CD4-positive, CD25-positive, alpha-beta regulatory T cell (primary cell): Measurements from ENCODE around the gene EIF4A3. TPM values are rescaled to one million over a fixed set of nuclear protein-coding genes. Genes with fewer than 3 reads are reported as not detected.

ENCODE experiments used
- ATAC-seq, 2 donors: fragments of 150-1000 bp; cut with Tn5 transposase; one replicate each; pipeline ENCODE4 v1.10.0; 2021; ENCODE audit warnings: low read depth in 2 of 2, moderate number of reproducible peaks in 2 of 2, moderate library complexity in 1 of 2
- DNase-seq, 3 donors: peaks; one replicate each; pipeline versions ENCODE4 v3.0.0 to v3.0.0-alpha.2; 2012 to 2022; ENCODE audit warnings: mixed read lengths in 1 of 3
- H3K27ac ChIP-seq: one replicate; pipeline ENCODE4 v1.7.0; 2013; ENCODE audit warnings: mild to moderate bottlenecking, low read length; ENCODE audit not compliant: insufficient read depth, poor library complexity, severe bottlenecking
- H3K27me3 ChIP-seq: one replicate; pipeline ENCODE4 v1.7.0; 2013; ENCODE audit warnings: low read length; ENCODE audit not compliant: control insufficient read depth, insufficient read depth
- H3K36me3 ChIP-seq: one replicate; pipeline ENCODE4 v1.7.0; 2013; ENCODE audit warnings: mild to moderate bottlenecking, low read length, moderate library complexity; ENCODE audit not compliant: control insufficient read depth, insufficient read depth
- H3K4me1 ChIP-seq: 2 replicates; pipeline ENCODE4 v1.7.0; 2013; ENCODE audit warnings: mild to moderate bottlenecking, low read length; ENCODE audit not compliant: insufficient read depth, control insufficient read depth, poor library complexity, severe bottlenecking
- H3K4me3 ChIP-seq: one replicate; pipeline ENCODE4 v1.7.0; 2013; ENCODE audit warnings: low read depth, mild to moderate bottlenecking, low read length, moderate library complexity
- H3K9me3 ChIP-seq, 2 experiments: 1 replicate in 1 of 2; 2 replicates in 1 of 2; pipeline ENCODE4 v1.7.0; 2013; ENCODE audit warnings: low read length in 2 of 2, mild to moderate bottlenecking in 1 of 2, moderate library complexity in 1 of 2; ENCODE audit not compliant: control insufficient read depth in 2 of 2
- H3K27ac Mint-ChIP-seq, 3 donors: one replicate each; pipeline ENCODE4 v1.8.0; 2020 to 2022; ENCODE audit warnings: mild to moderate bottlenecking in 3 of 3, mixed read lengths in 3 of 3, moderate library complexity in 2 of 3
- H3K27me3 Mint-ChIP-seq: one replicate; pipeline ENCODE4 v1.8.0; 2022; ENCODE audit warnings: mild to moderate bottlenecking, mixed read lengths
- H3K36me3 Mint-ChIP-seq: one replicate; pipeline ENCODE4 v1.8.0; 2020; ENCODE audit warnings: mixed read lengths
- H3K4me1 Mint-ChIP-seq, 4 donors: one replicate each; pipeline ENCODE4 v1.8.0; 2020 to 2022; ENCODE audit warnings: mixed read lengths in 4 of 4, mild to moderate bottlenecking in 1 of 4
- H3K4me3 Mint-ChIP-seq, 4 donors: one replicate each; pipeline ENCODE4 v1.8.0; 2020 to 2022; ENCODE audit warnings: mild to moderate bottlenecking in 4 of 4, mixed read lengths in 4 of 4, moderate library complexity in 3 of 4
- H3K9me3 Mint-ChIP-seq, 7 donors: one replicate each; pipeline ENCODE4 v1.8.0; 2020 to 2022; ENCODE audit warnings: mixed read lengths in 7 of 7, mild to moderate bottlenecking in 3 of 7, moderate library complexity in 2 of 7
- polyA plus RNA-seq, 4 donors: library from polyadenylated mRNA; unstranded; fragments of 300-500 nt; fragmentation: Illumina TruSeq; gene quantifications; one replicate each; pipeline ENCODE4 v1.2.3, GENCODE V29; 2021
- total RNA-seq: library from RNA; stranded (reverse); gene quantifications from one replicate; pipeline ENCODE4 v1.2.3, GENCODE V29; 2022

Gene EIF4A3
- total and polyA plus RNA-seq, 5 donors from 2014 or later, result 91.7 to 122 (median 108) TPM

DNA sequence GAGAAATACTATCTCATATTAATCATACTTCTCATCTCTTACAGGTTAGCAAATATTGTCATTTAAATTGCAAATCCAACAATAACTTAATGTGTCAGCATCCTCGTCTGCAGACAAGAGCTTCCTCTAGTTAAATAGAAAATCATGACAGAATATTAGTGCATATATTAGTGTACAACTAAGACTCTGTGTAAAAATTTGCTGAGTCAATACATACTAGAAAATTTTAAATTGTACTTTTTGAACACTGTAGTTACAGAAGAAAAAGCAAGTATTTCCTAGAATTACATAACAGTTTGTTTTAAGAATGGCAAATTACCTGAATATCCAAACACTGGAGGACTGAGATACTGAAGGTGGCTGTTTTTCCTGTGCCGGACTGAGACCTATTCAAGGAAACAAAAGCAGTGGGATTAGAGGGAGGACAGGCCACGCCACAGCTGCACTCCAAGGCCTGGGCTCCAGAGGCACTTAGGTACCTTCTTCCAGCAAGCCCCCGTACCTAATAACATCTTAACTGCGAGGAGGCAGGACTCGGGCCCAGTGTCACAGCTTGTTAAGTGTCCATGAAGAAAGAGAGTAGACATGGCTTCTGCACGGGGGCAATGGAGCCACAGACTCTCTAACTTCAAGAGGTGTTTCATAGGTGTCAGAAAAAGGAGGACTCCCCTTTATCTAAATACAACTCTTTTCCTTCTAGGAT, 5.3 kb downstream of the EIF4A3 start:
- Mint-ChIP-seq H3K36me3 (peaks cover 45% of the 10 kb centered on the region), H3K27ac (no peak overlapping the region), H3K4me1 (peaks cover 14 to 27% (median 20%) of the 10 kb centered on the region in 4 donors), H3K9me3 (no peaks in the 10 kb centered on the region), H3K4me3 (peak overlapping the region in 1 of 4 donors; percentile 55), H3K27me3 (no peaks in the 10 kb centered on the region)
- H3K9me3 ChIP-seq, result no peaks in the 10 kb centered on the region
- no peaks in the 10 kb centered on the region for H3K27me3 ChIP-seq
- H3K4me3 ChIP-seq, result no peak overlapping the region
- H3K4me1 ChIP-seq, result peaks cover 24% of the 10 kb centered on the region
- DNase-seq (no peak), ATAC-seq (no peak)
- peaks cover 77% of the 10 kb centered on the region for H3K36me3 ChIP-seq
- no peak overlapping the region for H3K27ac ChIP-seq

DNA sequence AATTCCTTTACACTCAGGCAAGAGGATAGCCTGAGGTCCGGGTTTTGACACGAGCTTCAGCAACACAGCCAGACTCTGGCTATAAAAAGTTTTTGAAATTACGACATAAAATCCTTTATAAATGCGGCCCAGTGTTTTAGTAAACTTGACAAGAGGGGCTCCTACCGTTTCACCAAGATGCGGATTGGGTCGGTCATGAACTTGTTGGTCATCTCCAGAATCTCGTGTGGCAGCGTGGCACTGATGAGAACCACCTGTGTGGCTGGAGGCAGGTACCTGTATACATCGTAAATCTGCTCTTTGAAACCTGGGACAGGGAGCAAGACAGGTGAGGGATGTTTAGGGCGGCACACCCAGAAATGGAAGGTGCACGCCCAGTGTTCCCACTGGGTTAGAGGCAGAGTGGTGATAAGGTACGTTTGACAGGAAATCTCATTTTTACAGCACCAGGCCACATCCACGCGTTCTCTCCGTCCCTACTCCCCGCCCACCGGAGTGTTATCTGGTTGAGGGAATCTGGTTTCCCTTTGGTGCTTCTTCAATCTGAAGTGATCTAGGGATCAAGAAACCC, 8.0 kb downstream of the EIF4A3 start:
- peak overlapping the region in 1 of 4 donors; percentile 29 for H3K4me3 Mint-ChIP-seq
- ATAC-seq (no peak), DNase-seq (no peak)
- H3K36me3 Mint-ChIP-seq, result peaks cover 59% of the 10 kb centered on the region
- Histone ChIP-seq H3K4me1 (peaks cover under 1% of the 10 kb centered on the region), H3K27ac (no peak overlapping the region), H3K36me3 (peaks cover 93% of the 10 kb centered on the region), H3K9me3 (no peaks in the 10 kb centered on the region), H3K27me3 (no peaks in the 10 kb centered on the region), H3K4me3 (no peak overlapping the region)
- no peaks in the 10 kb centered on the region for H3K27me3 Mint-ChIP-seq
- H3K27ac Mint-ChIP-seq, result no peak overlapping the region
- H3K9me3 Mint-ChIP-seq, result no peaks in the 10 kb centered on the region
- peaks cover 0 to 5% (median 2%) of the 10 kb centered on the region in 4 donors for H3K4me1 Mint-ChIP-seq

GRCh38 chr17:80137131-80137530, 9.8 kb downstream of the EIF4A3 start:
- Histone ChIP-seq H3K27me3 (no peaks in the 10 kb centered on the region), H3K27ac (no peak overlapping the region), H3K9me3 (no peaks in the 10 kb centered on the region), H3K4me1 (no peaks in the 10 kb centered on the region), H3K36me3 (peaks cover 88% of the 10 kb centered on the region), H3K4me3 (no peak overlapping the region)
- Mint-ChIP-seq H3K4me3 (no peak overlapping the region), H3K9me3 (no peaks in the 10 kb centered on the region), H3K27ac (no peak overlapping the region), H3K27me3 (no peaks in the 10 kb centered on the region), H3K4me1 (peaks cover 0 to 5% (median 0%) of the 10 kb centered on the region in 4 donors), H3K36me3 (peaks cover 56% of the 10 kb centered on the region)
- no peak for DNase-seq
- no peak for ATAC-seq

DNA sequence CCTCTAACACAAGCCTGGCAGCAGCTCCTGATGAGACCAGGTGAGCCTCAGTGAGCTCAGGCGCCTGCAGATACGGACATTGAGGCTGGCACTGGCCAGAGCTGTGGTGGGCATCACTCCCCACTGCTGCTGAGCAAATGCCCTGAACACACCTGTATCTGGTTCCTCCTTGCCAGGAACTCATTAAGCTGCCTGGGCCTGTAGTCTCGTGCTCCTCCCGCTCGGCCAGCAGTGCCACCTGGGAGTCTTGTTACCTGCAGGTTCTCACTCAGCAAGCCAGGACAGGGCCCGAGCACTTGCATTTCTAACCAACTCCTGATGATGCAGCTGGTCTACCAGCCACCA, 13.3 kb downstream of the EIF4A3 start:
- peaks cover 31% of the 10 kb centered on the region for H3K36me3 Mint-ChIP-seq

GRCh38 chr17:80132906-80133625, 13.9 kb downstream of the EIF4A3 start:
- Histone ChIP-seq H3K36me3 (peaks cover 48% of the 10 kb centered on the region), H3K4me1 (no peaks in the 10 kb centered on the region), H3K9me3 (no peaks in the 10 kb centered on the region), H3K27ac (no peak overlapping the region), H3K4me3 (no peak overlapping the region), H3K27me3 (peaks cover 7% of the 10 kb centered on the region)
- H3K4me1 Mint-ChIP-seq, result no peaks in the 10 kb centered on the region
- H3K4me3 Mint-ChIP-seq, result no peak overlapping the region
- H3K27ac Mint-ChIP-seq, result peak overlapping the region in 2 of 3 donors; percentile 21 to 71
- ATAC-seq (no peak), DNase-seq (no peak)
- peaks cover 9% of the 10 kb centered on the region for H3K27me3 Mint-ChIP-seq
- H3K9me3 Mint-ChIP-seq, result no peaks in the 10 kb centered on the region
- H3K36me3 Mint-ChIP-seq, result peaks cover 28% of the 10 kb centered on the region

More for the DNA sequence above, 13.3 kb downstream of the EIF4A3 start:
- Histone ChIP-seq H3K36me3 (peaks cover 53% of the 10 kb centered on the region), H3K9me3 (no peaks in the 10 kb centered on the region), H3K4me1 (no peaks in the 10 kb centered on the region), H3K4me3 (no peak overlapping the region), H3K27ac (no peak overlapping the region), H3K27me3 (peaks cover 6% of the 10 kb centered on the region)
- peak overlapping the region in 1 of 3 donors; percentile 21 for H3K27ac Mint-ChIP-seq
- peaks cover 7% of the 10 kb centered on the region for H3K27me3 Mint-ChIP-seq
- ATAC-seq, result no peak
- DNase-seq, result no peak
- H3K9me3 Mint-ChIP-seq, result no peaks in the 10 kb centered on the region
- no peaks in the 10 kb centered on the region for H3K4me1 Mint-ChIP-seq
- no peak overlapping the region for H3K4me3 Mint-ChIP-seq

GRCh38 chr17:80130992-80131391, 15.9 kb downstream of the EIF4A3 start:
- H3K9me3 ChIP-seq, result no peaks in the 10 kb centered on the region
- ATAC-seq (no peak), DNase-seq (no peak)
- H3K9me3 Mint-ChIP-seq, result no peaks in the 10 kb centered on the region
- H3K27me3 ChIP-seq, result peaks cover 7% of the 10 kb centered on the region
- H3K36me3 Mint-ChIP-seq, result peaks cover 8% of the 10 kb centered on the region
- no peak overlapping the region for H3K27ac ChIP-seq
- peak overlapping the region in 1 of 3 donors; percentile 36 for H3K27ac Mint-ChIP-seq
- H3K4me3 Mint-ChIP-seq, result no peak overlapping the region
- no peaks in the 10 kb centered on the region for H3K4me1 ChIP-seq
- H3K4me1 Mint-ChIP-seq, result peaks cover 0 to 4% (median 0%) of the 10 kb centered on the region in 4 donors
- peaks cover 29% of the 10 kb centered on the region for H3K36me3 ChIP-seq
- H3K27me3 Mint-ChIP-seq, result peaks cover 12% of the 10 kb centered on the region
- H3K4me3 ChIP-seq, result no peak overlapping the region

- Mint-ChIP-seq H3K27me3 (peaks cover 19% of the 10 kb centered on the region), H3K4me1 (peaks cover 0 to 4% (median 0%) of the 10 kb centered on the region in 4 donors)
Measured at GRCh38 chr17:80129006-80129565, 17.8 kb downstream of the EIF4A3 start.

More at GRCh38 chr17:80129006-80129565, 17.8 kb downstream of the EIF4A3 start:
- Histone ChIP-seq H3K36me3 (peaks cover 14% of the 10 kb centered on the region), H3K9me3 (no peaks in the 10 kb centered on the region), H3K4me1 (no peaks in the 10 kb centered on the region), H3K4me3 (no peak overlapping the region), H3K27ac (no peak overlapping the region), H3K27me3 (peaks cover 7% of the 10 kb centered on the region)
- Mint-ChIP-seq H3K4me3 (no peak overlapping the region), H3K27ac (no peak overlapping the region), H3K36me3 (no peaks in the 10 kb centered on the region), H3K9me3 (no peaks in the 10 kb centered on the region)
- DNase-seq (no peak), ATAC-seq (no peak)
